HG03025 (cell line): ENCODE results near the gene GPC6.

ENCODE experiments used
- ATAC-seq: cut with Tn5 transposase; IDR thresholded peaks from one replicate; pipeline ENCODE4 v1.9.1; 2021; ENCODE audit warnings: mild to moderate bottlenecking, moderate library complexity; ENCODE audit not compliant: unreplicated experiment, low FRiP score

Gene GPC6

DNA sequence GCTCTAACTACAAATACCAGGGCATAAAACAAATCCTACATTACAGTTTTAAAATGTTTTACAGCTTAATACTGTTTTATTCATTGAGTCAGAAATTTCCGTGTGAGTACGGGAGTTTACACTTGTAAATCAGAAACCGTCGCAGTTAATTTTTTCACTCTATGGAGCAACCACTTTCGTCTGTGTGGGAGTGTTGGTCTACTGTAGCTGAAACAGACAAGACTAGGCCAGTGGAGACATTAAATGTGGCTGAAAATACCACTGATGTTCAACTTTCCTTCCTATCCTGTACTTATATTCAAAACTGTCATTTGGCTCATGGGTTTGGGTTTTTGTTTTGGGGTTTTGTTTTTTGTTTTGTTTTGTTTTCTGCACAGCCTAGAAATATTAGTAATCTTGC is 984.2 kb downstream of the GPC6 start:
- ATAC-seq: no peak

DNA sequence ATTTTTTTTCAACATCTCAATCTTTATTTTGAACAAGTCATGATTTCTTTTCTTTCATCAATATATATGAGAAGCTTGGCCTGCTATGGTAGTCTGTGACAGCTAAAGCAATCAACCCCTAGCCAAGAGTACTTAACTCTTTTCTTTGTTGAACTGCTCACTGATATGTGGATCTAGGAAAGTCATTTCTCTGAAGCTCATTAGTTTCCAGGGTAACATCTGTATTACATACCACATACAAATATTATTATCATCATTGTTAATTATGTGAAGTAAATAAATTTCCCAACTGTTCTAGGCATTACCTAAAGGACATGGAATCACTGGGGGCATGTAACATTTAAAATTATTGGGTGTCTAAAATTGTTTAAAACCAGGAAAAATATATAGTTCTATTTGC is 985.6 kb downstream of the GPC6 start:
- ATAC-seq: no peak

DNA sequence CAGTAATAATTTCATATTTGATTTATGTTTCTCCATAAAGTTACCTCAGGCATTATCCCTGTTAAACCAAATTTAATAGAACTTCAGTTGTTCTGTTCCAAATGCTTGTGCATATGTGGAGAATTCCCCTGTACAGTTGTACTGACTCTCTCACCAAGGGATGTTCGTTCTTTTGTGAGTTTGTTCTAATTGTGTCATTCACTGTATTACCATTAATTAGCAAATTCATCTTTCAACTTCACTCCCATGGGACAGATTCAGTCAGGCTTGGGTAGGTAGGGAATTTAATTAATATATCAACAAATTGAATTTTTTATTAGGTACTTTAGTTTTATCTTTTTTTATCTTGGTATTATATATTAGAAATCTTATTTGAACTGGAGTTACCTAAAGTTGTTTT is 987.5 kb downstream of the GPC6 start:
- no peak for ATAC-seq

DNA sequence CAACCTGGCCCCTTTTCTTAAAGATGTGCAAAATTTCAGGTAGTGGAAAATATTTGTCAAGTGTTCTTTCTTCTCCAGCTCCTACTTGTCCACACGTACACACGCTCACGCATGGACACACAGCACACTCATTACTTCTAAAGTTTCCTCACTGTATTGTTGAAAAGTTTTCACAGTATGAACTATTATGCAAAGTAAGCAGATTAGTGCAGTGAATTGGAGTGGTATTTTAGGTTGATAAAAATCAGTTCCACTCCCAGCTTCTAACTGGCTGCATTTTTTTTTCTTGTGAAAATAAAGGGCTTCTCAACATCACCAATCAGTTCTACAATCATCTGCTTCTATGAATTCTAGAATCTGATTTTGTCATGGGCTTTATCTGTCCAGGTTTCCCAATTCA is 988.4 kb downstream of the GPC6 start:
- ATAC-seq: no peak

DNA sequence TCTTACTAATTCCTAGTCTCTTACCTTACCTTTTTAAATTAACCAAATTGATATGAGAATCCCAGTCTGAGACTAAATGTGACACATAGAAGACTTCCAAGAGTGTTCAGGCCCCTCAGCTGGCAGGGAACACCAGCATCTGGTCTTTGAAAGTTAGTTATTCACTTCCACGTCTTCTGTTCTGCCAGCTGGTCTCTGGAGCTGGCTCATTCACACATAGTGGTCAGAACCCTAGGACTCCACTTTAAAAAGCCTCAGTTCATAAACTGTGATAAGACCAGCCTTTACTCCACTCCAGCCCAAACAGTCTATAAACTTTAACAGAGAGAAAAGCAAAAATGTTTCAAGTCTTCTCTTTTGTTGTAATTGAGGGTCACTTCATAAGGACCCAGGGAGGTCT is 989.9 kb downstream of the GPC6 start:
- no peak for ATAC-seq

DNA sequence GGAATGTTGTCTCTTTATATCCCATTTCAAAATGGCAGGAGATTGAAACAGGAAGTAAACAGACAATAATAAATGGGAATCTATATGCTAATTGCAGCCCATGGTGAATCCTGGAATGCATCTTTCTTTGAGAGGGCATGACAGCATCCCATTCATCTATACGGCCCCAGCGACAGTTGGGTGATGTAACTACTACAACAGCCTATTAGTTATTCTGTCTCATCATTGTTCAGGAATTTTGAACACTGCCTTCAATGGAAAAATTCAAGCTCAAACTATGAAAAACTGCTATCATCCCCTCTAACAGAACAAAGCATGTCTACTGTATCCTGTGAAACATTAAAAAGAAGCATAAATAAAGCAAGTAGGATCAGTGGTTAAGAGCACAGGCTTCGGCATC is 990.8 kb downstream of the GPC6 start:
- ATAC-seq: no peak

DNA sequence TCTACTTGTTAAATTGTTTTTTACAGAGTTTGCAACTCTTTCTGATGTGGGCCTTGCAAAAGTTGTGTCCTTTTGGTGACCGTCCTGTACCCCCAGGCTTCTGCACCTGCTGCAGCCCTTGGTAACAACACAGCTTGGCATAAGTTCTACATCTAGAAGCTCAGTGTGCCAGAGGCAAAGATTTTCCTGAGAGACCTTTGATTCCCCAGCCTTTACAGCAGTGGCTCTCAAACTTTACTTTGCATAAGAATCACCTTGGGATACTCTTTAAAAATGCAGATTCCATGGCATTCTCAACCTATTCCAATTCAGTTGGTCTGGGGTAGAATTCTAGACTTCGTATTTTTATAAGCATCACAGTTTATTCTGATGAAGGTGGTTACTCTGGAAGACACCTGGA is 991.9 kb downstream of the GPC6 start:
- ATAC-seq: no peak

DNA sequence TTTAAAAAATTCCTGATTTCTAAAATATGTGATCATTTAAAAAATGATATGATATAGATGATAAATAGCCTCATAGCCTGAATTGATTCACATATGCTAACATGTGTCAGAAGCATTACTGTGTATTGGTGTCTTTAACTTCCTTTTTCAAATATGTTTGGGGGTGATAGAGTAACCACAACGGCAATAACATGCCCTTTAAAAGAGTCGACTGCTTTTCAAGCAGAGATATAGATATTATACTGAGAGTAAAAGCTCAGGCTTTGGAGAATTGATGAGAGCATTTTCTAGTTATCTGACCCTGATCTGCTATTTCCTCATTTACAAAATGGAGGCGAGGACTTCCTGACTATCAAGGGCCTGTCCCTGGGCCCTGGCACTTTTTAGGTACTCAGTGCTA is 992.3 kb downstream of the GPC6 start:
- ATAC-seq: no peak

DNA sequence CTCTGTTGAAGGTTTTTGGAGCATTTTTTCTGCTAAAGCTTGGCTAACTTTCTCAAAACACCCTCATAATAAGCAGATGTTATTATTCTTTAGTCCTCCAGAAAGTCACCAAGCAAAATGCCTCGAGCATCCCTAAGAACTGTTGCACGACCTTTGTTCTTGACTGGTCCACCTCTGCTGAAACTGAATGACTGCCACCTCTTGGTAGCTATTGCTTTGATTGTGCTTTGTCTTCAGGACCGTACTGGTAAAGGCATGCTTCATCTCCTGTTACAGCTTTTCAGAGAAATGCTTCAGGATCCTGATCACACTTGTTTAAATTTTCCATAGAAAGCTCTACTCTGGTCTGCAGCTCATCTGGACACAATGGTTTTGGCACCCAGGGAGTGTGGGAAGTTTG is 998.1 kb downstream of the GPC6 start:
- no peak for ATAC-seq

DNA sequence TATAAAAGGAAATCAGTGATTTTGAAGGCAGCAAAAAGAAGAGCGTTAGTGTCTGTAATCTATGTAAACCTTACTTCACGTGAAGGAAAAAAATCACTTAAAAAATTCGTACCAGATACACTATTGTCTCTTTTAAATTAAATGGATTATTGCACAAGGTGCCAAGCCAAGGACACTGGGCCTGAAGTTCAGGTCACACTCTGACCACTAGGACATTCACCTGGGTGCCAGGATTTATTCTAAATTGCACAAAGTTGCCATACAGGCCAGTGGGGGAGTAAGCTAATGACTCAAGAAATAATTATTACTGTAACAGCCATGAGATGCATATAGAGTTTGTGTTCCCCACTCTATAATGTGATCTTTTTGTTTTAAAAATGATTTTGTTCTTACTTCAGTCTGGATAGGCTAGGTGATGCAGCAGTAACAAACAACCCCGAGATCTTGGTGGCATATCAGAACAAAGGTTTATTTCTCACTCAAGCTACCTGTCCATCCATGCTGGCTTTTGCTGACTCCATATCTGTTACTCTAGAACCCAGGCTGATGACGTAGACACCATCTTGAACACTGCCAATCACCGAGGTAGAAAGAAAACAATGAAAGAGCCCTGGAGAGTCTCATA is 1000.8 kb downstream of the GPC6 start:
- ATAC-seq: no peak

DNA sequence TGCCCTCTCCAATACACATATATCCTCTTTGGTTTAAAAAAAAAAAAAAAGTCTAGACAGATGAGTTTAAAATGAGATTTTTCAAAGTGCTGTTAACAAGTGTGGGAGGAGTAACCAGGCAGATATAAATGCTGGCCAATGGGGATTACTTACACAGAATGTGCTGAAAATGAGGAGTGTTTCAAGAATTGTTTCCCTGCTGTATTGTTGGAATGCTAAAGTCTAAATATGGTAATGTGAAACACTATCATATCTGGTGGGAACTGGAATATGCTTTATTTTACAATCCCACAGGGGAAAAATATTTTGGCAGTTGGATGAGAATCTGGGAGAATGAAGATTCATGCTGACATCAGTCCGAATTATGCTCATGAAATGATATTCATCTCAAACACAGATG is 1002.2 kb downstream of the GPC6 start:
- no peak for ATAC-seq

DNA sequence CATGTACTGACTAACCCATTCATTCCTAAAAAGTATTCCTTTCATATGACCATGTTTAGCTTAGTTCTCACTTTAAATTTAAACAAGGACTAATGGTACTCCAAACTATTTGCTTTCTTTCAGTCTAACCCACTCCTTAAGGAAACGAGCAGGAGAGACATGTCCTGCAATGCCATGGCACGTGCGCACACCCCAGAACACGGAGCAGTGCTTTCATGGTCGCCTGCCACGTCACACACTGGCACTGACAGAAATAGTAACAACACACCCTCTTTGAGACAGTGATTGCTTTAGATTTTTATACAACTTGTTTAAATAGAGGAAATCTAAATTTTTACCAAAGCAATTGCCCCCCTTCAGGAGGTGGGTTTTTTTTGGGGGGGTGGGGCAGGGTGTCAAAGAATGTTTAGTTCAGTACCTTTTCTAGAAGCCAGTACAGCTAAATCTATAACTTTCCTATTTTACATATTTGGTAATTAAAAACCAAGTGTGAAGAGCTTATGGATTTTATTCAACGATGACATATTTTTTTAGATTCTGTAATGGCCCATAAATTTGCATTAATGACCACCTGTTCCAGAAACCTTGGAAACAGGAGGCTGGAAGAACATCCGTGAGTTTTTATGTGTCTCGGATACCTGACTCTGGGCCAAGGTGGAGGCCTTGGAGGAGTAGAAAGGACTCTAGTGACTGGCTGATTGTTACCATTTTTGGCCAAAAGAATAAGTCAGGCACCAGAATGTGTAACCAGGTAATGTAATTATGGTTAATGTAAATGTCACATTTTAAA is 1005.7 kb downstream of the GPC6 start:
- ATAC-seq: no peak

DNA sequence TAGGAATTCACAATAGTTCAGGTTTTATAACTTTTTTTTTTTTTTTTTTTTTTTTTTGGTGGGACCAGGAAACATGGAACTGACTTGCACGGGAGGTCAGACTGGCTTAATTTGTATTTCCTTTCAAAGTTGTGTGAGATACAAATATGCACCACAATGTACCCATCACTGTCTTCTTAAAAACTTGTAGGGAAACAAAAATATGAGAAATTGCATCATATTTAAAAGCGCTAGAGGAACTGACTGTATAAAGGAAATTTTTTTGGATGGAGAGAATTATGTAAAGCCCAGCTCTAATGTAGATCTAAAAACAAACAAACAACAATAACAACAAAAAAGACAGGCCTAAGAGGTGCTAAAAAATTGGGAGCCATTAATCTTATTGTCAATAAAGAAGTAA is 1006.3 kb downstream of the GPC6 start:
- ATAC-seq: no peak

DNA sequence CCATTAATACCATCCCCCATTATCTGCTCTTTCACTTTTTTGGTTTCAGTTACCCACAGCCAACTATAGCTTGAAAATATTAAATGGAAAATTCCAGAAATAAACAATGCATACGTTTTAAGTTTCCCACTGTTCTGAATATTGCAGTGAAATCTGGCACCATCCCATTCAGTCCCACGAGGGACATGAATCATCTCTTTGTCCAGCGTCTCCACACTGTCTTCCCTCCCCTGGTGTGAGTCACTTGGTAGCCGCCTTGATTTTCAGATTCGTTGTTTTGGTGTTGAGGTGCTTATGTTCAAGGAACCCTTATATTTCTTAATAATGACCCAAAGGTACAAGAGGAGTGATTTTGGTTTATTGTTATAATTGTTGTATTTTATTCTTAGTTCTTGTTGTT is 1006.8 kb downstream of the GPC6 start:
- no peak for ATAC-seq

DNA sequence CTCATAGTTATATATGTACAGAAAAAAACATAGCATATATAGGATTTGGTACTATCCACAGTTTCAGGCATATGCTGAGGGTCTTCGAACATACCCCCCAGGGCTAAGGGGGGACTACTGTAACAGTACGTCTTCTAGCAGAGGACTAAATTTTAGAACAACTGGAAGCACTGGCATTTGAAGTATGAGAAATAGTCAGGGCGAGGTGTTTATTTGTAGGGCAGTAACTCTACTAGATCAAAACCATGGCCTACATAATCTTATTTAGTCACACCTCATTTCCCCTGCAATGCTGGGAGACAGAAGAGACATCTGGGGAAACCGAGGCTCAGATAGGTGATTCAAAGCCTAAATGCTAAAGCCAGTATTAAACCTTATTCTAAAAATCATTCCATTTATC is 1007.2 kb downstream of the GPC6 start:
- no peak for ATAC-seq

DNA sequence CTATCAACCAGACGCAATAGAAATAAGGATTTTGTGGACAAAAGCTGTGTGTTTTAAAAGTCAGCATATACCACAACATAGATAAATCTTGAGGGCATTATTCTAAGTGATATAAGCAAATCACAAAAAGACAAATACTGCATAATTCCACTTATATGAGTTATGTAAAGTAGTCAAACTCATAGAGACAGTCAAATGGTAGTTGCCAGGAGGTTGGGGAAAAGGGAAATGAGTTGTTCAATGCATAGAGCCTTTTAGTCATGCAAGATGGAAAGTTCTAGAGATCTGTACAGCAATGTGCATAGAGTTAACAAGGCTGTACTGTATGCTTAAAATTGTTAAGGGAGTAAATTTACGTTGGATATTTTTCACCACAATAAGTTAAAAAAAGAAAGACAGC is 1008.1 kb downstream of the GPC6 start:
- ATAC-seq: no peak

DNA sequence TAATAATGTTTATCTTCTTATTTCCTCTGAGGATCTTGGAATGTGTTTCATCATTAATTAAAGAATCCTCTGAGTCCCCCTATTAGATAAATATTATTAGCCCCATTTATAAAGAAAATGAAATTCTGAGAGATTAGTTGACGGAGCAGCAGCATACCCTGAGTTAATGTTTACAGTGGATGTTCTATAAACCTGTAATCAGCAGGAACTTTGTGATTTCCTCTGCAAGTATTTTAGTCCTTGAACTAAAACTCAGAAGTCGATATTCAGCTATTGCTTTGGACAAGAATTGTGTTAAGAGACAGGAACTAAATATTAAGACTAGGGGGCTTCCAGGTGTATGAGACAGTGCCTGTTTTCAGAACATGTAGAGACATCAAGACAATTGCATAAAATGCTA is 1009.5 kb downstream of the GPC6 start:
- no peak for ATAC-seq

DNA sequence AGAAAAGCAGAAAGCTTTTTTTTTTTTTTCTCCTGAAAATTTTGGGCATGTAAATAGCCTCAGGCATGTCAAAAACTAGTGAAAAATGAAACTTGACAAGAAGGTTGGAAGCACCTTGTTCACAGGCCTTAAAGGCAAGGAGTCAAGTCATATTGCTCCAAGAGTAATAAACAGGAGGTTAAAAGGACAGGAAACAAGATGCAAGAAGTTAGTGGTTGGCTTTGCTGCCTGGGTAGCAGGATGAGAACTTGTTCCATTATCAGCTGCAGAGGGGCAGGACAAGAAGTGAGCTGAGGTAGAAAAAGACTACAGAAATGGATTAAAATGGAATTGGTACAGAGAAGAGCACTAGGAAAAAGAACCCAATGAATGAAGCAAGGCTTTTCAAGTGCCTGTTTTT is 1010.3 kb downstream of the GPC6 start:
- no peak for ATAC-seq

DNA sequence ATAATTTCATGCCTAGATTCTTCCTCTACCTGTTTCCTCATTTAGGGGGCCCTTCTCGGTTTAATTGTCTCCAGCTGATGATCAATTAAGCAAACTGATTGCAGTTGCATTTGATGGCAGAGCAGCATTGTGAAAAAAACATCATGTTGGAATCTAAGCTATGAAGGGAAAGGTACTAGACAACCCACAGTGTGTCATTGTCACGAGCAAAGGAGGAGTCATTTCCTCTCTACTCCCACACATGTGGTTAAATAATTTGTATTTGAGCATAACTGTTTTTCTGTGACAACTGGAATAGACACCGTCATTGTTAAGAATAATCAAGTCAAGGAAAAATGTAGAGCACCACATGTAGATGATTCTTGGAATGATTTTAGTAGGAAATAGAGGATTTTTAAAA is 1012.5 kb downstream of the GPC6 start:
- ATAC-seq: no peak

DNA sequence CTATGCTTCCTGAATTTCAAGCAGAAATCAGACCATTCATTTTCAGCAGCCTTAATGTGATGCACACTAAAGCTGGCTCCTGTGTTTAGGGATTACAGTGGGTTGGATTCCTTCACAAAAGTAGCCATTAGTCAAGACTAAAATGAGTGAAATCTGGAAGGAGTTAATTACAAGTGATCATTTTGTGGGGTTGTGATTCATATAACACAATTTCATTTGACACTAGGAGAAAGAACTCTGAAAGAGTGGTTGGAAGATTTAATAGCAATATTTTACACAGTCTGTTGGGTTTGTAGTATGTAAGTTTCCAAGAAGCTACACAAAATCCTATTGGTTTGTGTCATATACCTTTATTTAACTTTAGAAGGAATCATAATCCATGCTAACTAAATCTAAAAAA is 1015.9 kb downstream of the GPC6 start:
- no peak for ATAC-seq

DNA sequence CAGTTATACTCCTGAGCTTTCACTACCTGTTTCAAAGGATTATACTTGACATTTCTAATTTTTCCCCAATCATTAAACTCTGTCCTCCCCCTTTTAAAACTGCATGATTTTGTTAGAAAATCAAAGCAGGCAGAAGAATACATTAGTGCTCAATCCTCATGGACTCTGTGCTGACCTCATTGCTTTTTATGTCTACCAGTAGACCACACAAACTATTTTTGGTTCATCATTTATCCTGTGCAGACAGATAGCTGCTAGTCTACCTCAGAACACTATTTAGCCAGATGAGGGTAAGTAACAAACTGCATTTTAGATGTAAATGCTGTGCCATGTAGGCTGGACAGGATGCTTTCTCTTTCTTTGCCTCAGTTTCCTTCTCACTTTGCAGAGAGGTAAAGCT is 1016.9 kb downstream of the GPC6 start:
- no peak for ATAC-seq

DNA sequence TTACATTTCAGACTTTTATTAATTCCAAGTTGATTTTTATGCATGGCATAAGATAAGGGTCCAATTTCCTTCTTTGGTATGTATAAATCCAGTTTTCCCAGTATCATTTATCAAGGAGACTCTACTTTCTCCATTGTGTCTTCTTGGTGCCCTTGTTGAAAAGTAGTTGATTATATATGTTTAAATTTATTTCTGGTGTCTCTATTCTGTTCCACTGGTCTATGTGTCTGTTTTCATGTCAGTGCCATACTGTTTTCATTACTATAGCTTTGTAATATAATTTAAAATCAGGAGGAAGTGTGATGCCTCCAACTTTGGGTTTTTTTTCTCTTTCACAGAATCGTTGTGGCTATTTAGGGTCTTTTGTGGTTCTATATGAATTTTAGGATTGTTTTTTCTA is 1019.9 kb downstream of the GPC6 start:
- no peak for ATAC-seq

DNA sequence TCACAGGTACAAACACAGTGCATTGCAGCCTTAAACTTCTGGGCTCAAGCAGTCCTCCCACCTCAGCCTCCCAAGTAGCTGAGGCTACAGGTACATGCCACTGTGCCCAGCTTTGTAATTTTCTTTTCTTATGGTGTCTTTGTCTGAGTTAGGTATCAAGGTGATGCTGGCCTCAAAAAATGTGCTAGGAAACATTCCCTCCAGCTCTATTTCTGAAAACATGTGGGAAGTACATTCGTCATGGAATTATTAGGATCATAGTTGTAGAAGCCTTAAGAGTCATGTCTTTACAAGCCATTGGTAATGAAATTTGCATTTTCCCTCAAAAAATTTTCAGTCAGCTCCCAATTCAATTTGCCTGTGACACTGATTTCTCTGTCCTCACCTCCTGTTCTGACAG is 1021.3 kb downstream of the GPC6 start:
- no peak for ATAC-seq
